OCI-LY7 (cell line): ENCODE measurements around the gene LIPF. TPM values are rescaled to one million over a fixed set of nuclear protein-coding genes. Genes with fewer than 3 reads are reported as not detected.

Experiments used
- Bru-seq: library from RNA; stranded (reverse); fragments of 400-500 nt; gene quantifications from one replicate; lab custom pipeline; 2021; lab: Mats Ljungman, UMichigan
- BruChase-seq, 2 experiments: library from RNA; stranded (reverse); fragments of 400-500 nt; gene quantifications; one replicate each; lab custom pipeline; 2021; lab: Mats Ljungman, UMichigan
- BruUV-seq: library from RNA; stranded (reverse); fragments of 400-500 nt; replicated peaks from 2 replicates; lab custom pipeline; 2021; lab: Mats Ljungman, UMichigan
- CTCF ChIA-PET: fragments of 300-600 bp; sonication (Branson Sonifier 250); formaldehyde crosslinking; loops from one replicate; lab custom pipeline; 2022; ENCODE audit warnings: antibody characterized with exemption; ENCODE audit not compliant: unreplicated experiment; lab: Charles Lee
- POLR2A ChIA-PET: fragments of 300-600 bp; sonication (Branson Sonifier 250); formaldehyde crosslinking; loops from one replicate; lab custom pipeline; 2022; ENCODE audit warnings: antibody characterized with exemption; lab: Charles Lee
- DNase-seq: peaks from one replicate; pipeline ENCODE4 v3.0.0-alpha.2; 2015; ENCODE audit warnings: low spot score
- H2AFZ ChIP-seq: fragments of 200-600 bp; sonication (generic), shearing (Covaris generic); 2 replicates; pipeline ENCODE4 v1.6.1; 2014; ENCODE audit warnings: mild to moderate bottlenecking, antibody characterized with exemption, low read length, moderate library complexity
- H3K27ac ChIP-seq: fragments of 200-600 bp; sonication (generic); 2 replicates; pipeline ENCODE4 v1.5.1; 2014; ENCODE audit warnings: mixed run types, low read depth, mild to moderate bottlenecking, moderate library complexity, low read length, inconsistent platforms; ENCODE audit not compliant: poor library complexity, severe bottlenecking
- H3K36me3 ChIP-seq: fragments of 200-600 bp; sonication (generic); 2 replicates; pipeline ENCODE4 v1.6.1; 2014; ENCODE audit warnings: mild to moderate bottlenecking, antibody characterized with exemption, low read length, moderate library complexity, mixed read lengths; ENCODE audit not compliant: insufficient read depth
- H3K4me1 ChIP-seq: fragments of 200-600 bp; sonication (generic); 2 replicates; pipeline ENCODE4 v1.5.1; 2014; ENCODE audit warnings: mild to moderate bottlenecking, low read length; ENCODE audit not compliant: insufficient read depth, poor library complexity, severe bottlenecking
- H3K4me2 ChIP-seq: fragments of 200-600 bp; sonication (generic); 2 replicates; pipeline ENCODE4 v1.6.1; 2014; ENCODE audit warnings: mild to moderate bottlenecking, low read length
- H3K4me3 ChIP-seq: fragments of 200-600 bp; sonication (generic); 2 replicates; pipeline ENCODE4 v1.5.1; 2014; ENCODE audit warnings: mild to moderate bottlenecking, low read depth, low read length; ENCODE audit not compliant: poor library complexity, severe bottlenecking
- H3K79me2 ChIP-seq: fragments of 200-600 bp; sonication (generic); 2 replicates; pipeline ENCODE4 v1.6.1; 2016; ENCODE audit warnings: low read depth, mild to moderate bottlenecking, low read length, moderate library complexity, mixed read lengths; ENCODE audit not compliant: insufficient read depth
- H3K9me2 ChIP-seq: fragments of 200-600 bp; sonication (generic); 2 replicates; pipeline ENCODE4 v1.6.1; 2016; ENCODE audit warnings: mild to moderate bottlenecking, low read length, mixed read lengths; ENCODE audit not compliant: insufficient read depth
- H3K9me3 ChIP-seq: fragments of 200-600 bp; sonication (generic); 2 replicates; pipeline ENCODE4 v1.6.1; 2014; ENCODE audit warnings: mild to moderate bottlenecking, mixed run types, low read length, mixed read lengths
- H4K20me1 ChIP-seq: fragments of 200-600 bp; sonication (generic); 2 replicates; pipeline ENCODE4 v1.6.1; 2014; ENCODE audit warnings: mild to moderate bottlenecking, antibody characterized with exemption, low read length, moderate library complexity, mixed read lengths; ENCODE audit not compliant: insufficient read depth
- CTCF ChIP-seq: fragments of 200-600 bp; sonication (generic); conservative IDR thresholded peaks from 2 replicates; pipeline ENCODE4 v1.5.1; 2014; ENCODE audit warnings: mild to moderate bottlenecking, antibody characterized with exemption, low read length, moderate library complexity, mixed read lengths
- EZH2phosphoT487 ChIP-seq: fragments of 200-600 bp; sonication (generic); IDR thresholded peaks from 2 replicates; pipeline ENCODE4 v1.6.1; 2018; ENCODE audit warnings: low read depth, borderline replicate concordance, mild to moderate bottlenecking, mixed run types, antibody characterized with exemption, low read length, moderate library complexity, mixed read lengths
- intact Hi-C: fragments of 100-400 bp; cut with micrococcal nuclease; formaldehyde crosslinking; loops from one replicate; pipeline ENCODE4 v1.10.0; 2022; ENCODE audit not compliant: unreplicated experiment
- long read RNA-seq: library from polyadenylated mRNA; stranded (forward); transcript quantifications from one replicate; pipeline ENCODE4 v2.0.0, GENCODE V29; 2022
- total RNA-seq, 2 experiments: library from RNA; depleted of rRNA in 1 of 2; stranded (reverse); fragments of >200 nt in 1 of 2; shearing (Covaris generic) in 1 of 2; gene quantifications; 2 replicates each; pipeline ENCODE4 v1.2.3, GENCODE V29; 2014 to 2022

LIPF gene
- total RNA-seq (2014; rRNA removed; shearing (Covaris generic)) = not detected in 2 replicates
- total RNA-seq (2022) = not detected in 2 replicates
- not detected for Bru-seq, nascent RNA
- percentile 11 among the genes with signal in this experiment for BruChase-seq, experiment 1, labeled RNA remaining after a 6-hour chase
- percentile 8 among the genes with signal in this experiment for BruChase-seq, experiment 2, labeled RNA remaining after a 2-hour chase
- long read RNA-seq = 0 reads

- CTCF ChIA-PET = no interaction called here
- DNase-seq = no peak
- H3K4me1 ChIP-seq = no peaks in the 10 kb centered on the region
- H3K4me3 ChIP-seq = no peak within 1 kb of the TSS
- no peaks in the 10 kb centered on the region for H3K9me2 ChIP-seq
- intact Hi-C loops = no loop called here
- no peaks in the 10 kb centered on the region for H4K20me1 ChIP-seq
- no peak within 1 kb of the TSS for H3K27ac ChIP-seq
- H3K4me2 ChIP-seq = no peak within 1 kb of the TSS
- no peak within 1 kb of the TSS for H2AFZ ChIP-seq
- H3K79me2 ChIP-seq = no peaks in the 10 kb centered on the region
- H3K36me3 ChIP-seq = no peaks in the 10 kb centered on the region
- no TSS peak for BruUV-seq
- POLR2A ChIA-PET = no interaction called here
- H3K9me3 ChIP-seq = no peaks in the 10 kb centered on the region
- TF ChIP-seq EZH2phosphoT487 (no peak), CTCF (no peak)
Observed at GRCh38 chr10:88664142-88664541, at the start of gene LIPF. Gene LIPF (plus strand): TSS chr10:88664442. CDS start chr10:88667298, 2,856 bp downstream.

- no peaks in the 10 kb centered on the region for H3K9me3 ChIP-seq
- no peak overlapping the region for H3K27ac ChIP-seq
- POLR2A ChIA-PET = interaction anchor here (0.7 to 1.3 kb wide), 4 partner anchors 21 to 137 kb away, joined by 3 to 6 read pairs (median 3); no protein-coding TSS in a partner anchor
- CTCF ChIA-PET = no interaction called here
- no peaks in the 10 kb centered on the region for H3K79me2 ChIP-seq
- TF ChIP-seq CTCF (no peak), EZH2phosphoT487 (no peak)
- no peaks in the 10 kb centered on the region for H4K20me1 ChIP-seq
- H3K4me2 ChIP-seq = no peak overlapping the region
- no peaks in the 10 kb centered on the region for H3K9me2 ChIP-seq
- H3K4me3 ChIP-seq = no peak overlapping the region
- BruUV-seq = no TSS peak
- intact Hi-C loops = no loop called here
- H3K36me3 ChIP-seq = no peaks in the 10 kb centered on the region
- no peak overlapping the region for H2AFZ ChIP-seq
- H3K4me1 ChIP-seq = no peaks in the 10 kb centered on the region
- DNase-seq = no peak
Observed at GRCh38 chr10:88616250-88616977, 47.8 kb upstream of the LIPF start.
